GM21528 (cell line): ENCODE results near the gene BLCAP.

Experiments
- ATAC-seq: cut with Tn5 transposase; IDR thresholded peaks from one replicate; pipeline ENCODE4 v1.9.1; 2021; ENCODE audit warnings: mild to moderate bottlenecking, moderate library complexity; ENCODE audit not compliant: unreplicated experiment, low FRiP score

The BLCAP gene

GRCh38 chr20:37518606-37519507, 8.8 kb downstream of the BLCAP start:
- no peak for ATAC-seq

GRCh38 chr20:37518059-37518458, 9.6 kb downstream of the BLCAP start:
- ATAC-seq = no peak

- no peak for ATAC-seq
Observed at GRCh38 chr20:37516811-37517750, 10.6 kb downstream of the BLCAP start.

GRCh38 chr20:37515876-37516275, 11.8 kb downstream of the BLCAP start:
- ATAC-seq = no peak

GRCh38 chr20:37513779-37514359, 13.8 kb downstream of the BLCAP start:
- no peak for ATAC-seq

GRCh38 chr20:37511610-37512275, 15.9 kb downstream of the BLCAP start:
- no peak for ATAC-seq

- ATAC-seq = no peak
Observed at GRCh38 chr20:37510226-37510625, 17.4 kb downstream of the BLCAP start.

DNA sequence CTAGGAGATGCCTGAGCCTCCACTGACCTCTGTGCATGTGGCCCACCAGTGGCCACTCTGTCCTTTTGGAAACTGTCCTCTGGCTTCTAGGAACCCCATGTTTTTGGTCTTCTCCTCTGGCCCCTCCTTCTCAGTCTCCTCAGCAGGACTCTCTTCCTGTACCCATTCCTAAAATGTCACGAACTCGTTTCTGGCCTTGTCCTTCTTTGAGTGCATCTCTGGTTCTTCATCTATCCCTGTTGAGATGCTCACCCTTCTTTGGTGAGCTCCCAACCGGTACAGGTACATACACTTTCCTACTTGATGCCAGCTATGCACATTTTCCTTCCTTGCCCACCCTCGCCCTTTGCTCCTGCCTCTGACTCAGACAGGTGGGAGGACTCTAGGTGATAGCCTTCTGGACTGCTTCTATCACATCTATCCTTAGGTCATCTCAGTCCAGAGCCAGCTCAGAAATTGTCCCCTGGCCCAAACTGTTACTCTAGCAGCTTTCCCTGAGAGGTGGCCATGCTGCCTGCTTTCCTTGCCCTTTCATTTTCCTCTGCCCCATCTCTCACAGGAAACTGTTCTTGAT, 21.4 kb downstream of the BLCAP start:
- ATAC-seq = no peak

- no peak for ATAC-seq
Observed at GRCh38 chr20:37505263-37506151, 22.2 kb downstream of the BLCAP start.

DNA sequence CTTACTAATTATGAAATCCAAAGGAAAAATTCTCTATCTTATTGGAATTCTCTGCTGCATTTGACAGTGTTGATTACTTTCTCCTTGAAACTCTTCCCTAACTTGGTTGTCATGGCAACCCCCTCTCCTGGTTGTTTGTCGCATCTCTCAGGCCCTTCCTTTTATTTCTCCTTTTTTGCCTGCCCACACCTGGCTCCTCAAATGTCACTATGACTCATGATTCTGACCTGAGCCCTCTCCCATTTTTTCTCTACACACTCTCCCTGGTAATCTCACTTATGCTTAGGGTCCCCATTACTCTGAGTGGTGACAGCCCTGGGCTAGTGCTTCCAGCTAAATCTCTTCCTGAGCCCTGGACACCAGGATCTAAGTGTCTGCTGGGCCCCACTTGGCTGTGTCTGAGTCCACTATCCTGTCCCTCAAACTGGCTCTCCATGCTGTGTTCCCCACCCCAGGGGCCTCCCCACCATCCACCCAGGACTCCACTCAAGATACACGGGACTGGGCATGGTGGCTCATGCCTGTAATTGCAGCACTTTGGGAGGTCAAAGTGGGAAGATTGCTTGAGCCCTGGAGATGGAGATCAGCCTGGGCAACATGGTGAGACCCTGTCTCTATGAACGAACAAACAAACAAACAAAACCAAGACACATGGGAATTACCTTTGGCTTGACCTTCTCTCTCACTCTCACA, 23.1 kb downstream of the BLCAP start:
- ATAC-seq = no peak

- ATAC-seq = no peak
Observed at GRCh38 chr20:37503256-37503927, 24.3 kb downstream of the BLCAP start.

DNA sequence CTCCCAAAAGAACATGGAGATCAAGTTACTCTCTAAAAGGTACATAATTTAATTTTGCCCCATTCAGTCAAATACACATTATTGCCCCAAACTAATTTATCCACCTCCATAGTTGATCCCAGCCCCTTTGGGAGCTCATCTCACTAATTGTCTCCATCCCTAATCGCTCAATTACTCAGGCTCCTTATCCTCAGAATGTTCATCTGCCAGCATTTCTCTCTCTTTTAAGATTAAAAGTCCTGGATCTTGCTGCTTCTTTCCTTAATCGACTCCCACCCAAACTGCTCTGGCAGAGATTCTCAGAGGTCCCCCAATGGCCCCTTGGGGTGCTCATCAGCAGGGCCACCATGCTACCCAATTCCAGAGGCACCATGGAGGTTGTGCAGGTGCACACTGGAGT, 25.0 kb downstream of the BLCAP start:
- no peak for ATAC-seq

DNA sequence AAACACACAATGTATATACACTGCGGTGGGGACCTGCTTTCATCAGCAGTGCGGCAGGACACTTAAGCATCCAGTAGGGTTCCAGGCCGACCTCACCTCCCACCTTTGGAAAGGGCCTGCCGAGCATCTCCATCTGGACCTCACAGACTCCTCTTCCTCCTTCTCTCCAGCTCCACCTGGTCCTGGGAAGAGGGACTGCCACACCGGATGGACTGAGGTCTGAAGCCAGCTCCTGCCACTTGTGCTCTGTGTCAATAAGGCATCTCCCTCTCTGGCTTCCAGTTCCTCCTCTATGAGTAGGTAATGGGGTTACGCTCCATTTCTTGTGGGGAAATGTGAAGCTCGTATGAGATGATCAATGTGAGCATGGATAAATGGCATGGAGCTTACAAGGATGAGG, 25.7 kb downstream of the BLCAP start:
- no peak for ATAC-seq

DNA sequence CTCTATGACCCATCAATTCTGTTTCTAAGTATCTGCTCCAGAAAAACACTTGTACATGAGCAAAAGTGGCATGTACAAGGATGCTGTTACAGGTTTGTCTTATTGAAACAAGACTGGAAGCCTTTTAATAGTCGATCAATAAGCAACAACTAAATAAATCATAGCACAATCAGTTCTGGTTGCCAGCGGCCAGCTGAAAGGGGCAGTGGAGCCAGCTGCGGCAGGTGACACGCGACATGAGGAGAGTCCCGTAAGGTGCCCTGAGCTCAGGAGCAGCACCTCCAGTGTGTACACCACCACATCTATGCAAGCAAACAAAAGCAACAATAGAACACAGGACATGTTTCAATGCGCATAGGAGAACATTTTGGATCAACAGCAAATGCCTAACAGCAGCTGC, 27.4 kb downstream of the BLCAP start:
- no peak for ATAC-seq

DNA sequence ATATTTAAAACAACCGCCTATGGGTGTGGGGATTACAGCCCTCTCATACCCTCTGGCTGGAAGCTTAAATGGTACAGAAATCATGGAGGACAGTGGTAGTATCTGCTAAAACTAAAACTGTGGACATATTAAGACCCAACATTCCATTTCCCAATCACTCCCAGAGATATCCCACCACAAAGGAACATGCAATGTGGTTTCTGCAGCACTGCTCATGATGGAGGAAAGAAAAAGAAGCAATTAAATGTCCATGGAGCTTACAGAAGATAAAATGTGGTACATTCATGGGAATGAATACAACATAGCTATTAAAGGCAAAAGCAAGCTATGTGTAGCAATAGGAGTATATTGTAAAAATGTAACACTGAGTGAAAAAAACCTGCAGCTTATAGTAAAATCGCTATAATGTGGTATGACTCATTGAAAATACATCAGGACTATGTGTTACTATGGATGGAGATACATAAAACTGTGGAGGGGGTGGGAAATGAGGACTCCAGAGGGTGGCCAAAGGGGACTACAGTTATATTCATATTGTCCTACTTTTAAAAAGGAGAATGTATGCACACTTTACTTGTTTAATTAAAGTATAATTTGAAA, 29.5 kb downstream of the BLCAP start:
- no peak for ATAC-seq

DNA sequence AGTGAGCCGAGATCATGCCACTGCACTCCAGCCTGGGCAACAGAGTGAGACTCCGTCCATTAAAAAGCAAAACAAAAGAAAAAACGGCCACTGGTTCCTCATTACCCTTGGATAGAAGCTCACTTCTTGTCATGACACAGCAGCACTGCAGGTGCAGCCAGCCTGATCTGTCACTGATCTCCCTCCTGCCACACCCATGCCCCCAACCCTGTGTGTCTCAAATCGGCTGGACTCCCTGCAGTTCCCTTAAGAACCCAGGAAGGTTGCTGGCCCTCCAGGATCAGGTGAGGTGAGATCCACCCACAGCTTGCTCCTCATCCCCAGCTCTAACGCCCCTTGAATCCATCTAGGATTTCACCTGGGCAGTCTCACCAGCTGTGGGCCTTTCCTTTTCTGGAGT, 32.9 kb downstream of the BLCAP start:
- no peak for ATAC-seq

DNA sequence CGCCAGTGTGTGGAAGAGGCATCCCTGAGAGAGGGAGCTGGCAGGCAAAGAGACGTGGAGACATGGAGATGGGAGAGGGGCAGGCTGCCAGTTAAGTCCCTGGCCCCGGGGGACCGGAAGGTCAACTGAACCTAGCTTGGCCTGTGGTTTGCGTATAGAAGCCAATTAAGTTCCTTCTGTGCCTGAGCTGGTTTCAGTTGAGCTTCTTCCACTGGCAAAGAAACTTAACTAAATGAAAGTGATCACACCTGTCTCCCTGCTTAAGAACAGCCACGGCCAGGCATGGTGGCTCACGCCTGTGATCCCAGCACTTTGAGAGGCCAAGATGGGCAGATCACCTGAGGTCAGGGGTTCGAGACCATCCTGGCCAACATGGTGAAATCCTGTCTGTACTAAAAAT, 33.4 kb downstream of the BLCAP start:
- no peak for ATAC-seq

DNA sequence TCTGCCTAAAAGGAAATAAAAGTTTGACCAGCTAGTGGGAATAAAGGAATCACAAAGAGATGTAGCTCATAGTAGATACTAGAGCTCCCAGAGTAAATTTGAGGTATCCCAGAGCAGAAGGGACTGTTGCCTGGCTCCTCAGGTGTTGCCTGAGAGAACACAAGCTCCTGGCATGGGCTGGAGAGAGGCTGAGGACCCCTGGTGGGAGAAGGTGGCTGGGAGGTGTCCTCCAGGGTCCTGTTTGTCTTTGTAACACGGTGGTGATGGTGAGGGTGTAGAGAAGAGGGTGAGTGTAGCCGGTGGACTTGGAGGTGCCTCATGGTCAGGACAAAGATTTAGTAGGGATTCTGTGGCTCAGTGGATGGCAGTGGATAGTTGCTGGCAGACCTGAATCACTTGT, 34.7 kb downstream of the BLCAP start:
- ATAC-seq = no peak
